ENCODE measurements around the gene RPGR. TPM values are rescaled to one million over a fixed set of nuclear protein-coding genes. Genes with fewer than 3 reads are reported as not detected.

RPGR gene
- total RNA-seq, 6 experiments from 2014 or later: 1.9 to 14.1 (median 3.6) TPM

DNA sequence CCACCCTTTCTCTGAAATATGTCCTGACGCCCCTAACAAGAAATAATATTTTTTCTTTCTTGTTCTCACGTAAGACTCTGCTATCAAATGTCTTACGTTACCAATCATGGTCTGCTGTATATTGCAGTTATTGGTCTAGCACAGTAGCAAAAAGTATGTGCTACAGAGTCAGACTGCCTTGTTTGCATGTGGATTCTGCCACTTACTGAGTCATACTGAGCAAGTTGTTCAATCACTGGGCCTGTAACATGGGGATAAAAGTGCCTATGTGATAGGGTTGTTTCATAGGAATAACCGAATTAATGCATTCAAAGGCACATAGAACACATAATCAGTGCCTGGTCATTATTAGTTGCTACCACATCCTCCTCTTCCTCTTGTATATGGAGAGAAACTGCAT is 14.1 kb downstream of the RPGR start:
- H3K36me3 ChIP-seq: no peaks in the 10 kb centered on the region
- no peak for ATAC-seq
- no peak overlapping the region for H3K4me3 ChIP-seq
- intact Hi-C loops (cut with DNase I): no loop called here
- H3K4me1 ChIP-seq: no peaks in the 10 kb centered on the region
- H3K27ac ChIP-seq: no peak overlapping the region
- no peak for DNase-seq
- WGBS (ENCODE audit: insufficient coverage, low coverage, low lambda C conversion rate, missing lambda C conversion rate): 65% methylated on average over 4 of the region's 4 CpGs
- H3K9me3 ChIP-seq: no peaks in the 10 kb centered on the region
- H3K27me3 ChIP-seq: no peaks in the 10 kb centered on the region
- no peak for TF ChIP-seq POLR2A (IDR thresholded peaks at IDR 0.05)
- TF ChIP-seq, protein P1, sequence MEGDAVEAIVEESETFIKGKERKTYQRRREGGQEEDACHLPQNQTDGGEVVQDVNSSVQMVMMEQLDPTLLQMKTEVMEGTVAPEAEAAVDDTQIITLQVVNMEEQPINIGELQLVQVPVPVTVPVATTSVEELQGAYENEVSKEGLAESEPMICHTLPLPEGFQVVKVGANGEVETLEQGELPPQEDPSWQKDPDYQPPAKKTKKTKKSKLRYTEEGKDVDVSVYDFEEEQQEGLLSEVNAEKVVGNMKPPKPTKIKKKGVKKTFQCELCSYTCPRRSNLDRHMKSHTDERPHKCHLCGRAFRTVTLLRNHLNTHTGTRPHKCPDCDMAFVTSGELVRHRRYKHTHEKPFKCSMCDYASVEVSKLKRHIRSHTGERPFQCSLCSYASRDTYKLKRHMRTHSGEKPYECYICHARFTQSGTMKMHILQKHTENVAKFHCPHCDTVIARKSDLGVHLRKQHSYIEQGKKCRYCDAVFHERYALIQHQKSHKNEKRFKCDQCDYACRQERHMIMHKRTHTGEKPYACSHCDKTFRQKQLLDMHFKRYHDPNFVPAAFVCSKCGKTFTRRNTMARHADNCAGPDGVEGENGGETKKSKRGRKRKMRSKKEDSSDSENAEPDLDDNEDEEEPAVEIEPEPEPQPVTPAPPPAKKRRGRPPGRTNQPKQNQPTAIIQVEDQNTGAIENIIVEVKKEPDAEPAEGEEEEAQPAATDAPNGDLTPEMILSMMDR (IDR thresholded peaks at IDR 0.05): no peak

DNA sequence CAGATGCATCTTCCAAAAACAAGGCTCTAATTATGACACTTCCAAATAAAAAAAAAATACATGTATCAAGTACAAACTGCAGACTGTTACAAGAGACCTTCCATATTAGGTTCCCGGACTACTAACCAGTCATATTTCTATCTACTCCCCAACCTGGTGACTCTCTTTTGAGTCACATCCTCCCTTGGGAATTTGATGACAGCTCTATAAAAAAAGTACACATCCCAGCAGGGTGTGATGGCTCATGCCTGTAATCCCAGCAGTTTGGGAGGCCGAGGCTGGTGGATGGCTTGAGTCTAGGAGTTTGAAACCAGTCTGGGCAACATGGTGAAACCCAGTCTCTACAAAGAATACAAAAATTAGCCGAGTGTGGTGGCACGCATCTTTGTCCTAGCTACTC is 14.9 kb downstream of the RPGR start:
- ATAC-seq: no peak
- intact Hi-C loops (cut with DNase I): no loop called here
- WGBS (ENCODE audit: insufficient coverage, low coverage, low lambda C conversion rate, missing lambda C conversion rate): 77% methylated on average over 3 of the region's 4 CpGs
- H3K4me1 ChIP-seq: no peaks in the 10 kb centered on the region
- no peaks in the 10 kb centered on the region for H3K9me3 ChIP-seq
- no peak overlapping the region for H3K27ac ChIP-seq
- no peak for TF ChIP-seq POLR2A (IDR thresholded peaks at IDR 0.05)
- TF ChIP-seq, protein P1 (IDR thresholded peaks at IDR 0.05): no peak
- no peak overlapping the region for H3K4me3 ChIP-seq
- H3K27me3 ChIP-seq: no peaks in the 10 kb centered on the region
- H3K36me3 ChIP-seq: no peaks in the 10 kb centered on the region
- DNase-seq: no peak

DNA sequence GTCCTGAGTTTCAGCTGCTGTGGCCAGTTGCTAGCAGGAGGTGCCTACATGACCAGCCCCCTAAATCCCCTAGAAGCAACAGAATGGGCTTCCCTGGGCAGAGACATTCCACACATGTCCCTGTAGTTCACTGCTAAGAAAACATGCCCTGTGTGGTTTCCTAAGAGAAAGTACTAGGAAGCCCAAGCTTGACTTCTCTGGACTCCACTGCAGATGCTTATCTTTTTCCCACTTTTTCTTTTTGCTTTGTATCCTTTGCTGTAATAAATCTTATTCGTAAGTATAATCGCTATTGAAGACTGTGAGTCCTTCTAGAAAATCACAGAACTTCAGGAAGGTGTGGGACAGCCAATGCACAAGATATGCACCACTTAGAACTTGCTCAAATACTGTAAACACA is 15.6 kb downstream of the RPGR start:
- peak in 2 of 4 donors; percentile 22 to 34 for ATAC-seq
- Histone ChIP-seq H3K27me3 (no peaks in the 10 kb centered on the region), H3K36me3 (no peaks in the 10 kb centered on the region), H3K4me1 (no peaks in the 10 kb centered on the region), H3K4me3 (no peak overlapping the region), H3K9me3 (no peaks in the 10 kb centered on the region), H3K27ac (no peak overlapping the region)
- 60% methylated on average over 2 of the region's 2 CpGs for WGBS (ENCODE audit: insufficient coverage, low coverage, low lambda C conversion rate, missing lambda C conversion rate)
- DNase-seq: no peak
- intact Hi-C loops (cut with DNase I): no loop called here
- TF ChIP-seq, protein P1 (IDR thresholded peaks at IDR 0.05): no peak
- TF ChIP-seq POLR2A (IDR thresholded peaks at IDR 0.05): no peak

DNA sequence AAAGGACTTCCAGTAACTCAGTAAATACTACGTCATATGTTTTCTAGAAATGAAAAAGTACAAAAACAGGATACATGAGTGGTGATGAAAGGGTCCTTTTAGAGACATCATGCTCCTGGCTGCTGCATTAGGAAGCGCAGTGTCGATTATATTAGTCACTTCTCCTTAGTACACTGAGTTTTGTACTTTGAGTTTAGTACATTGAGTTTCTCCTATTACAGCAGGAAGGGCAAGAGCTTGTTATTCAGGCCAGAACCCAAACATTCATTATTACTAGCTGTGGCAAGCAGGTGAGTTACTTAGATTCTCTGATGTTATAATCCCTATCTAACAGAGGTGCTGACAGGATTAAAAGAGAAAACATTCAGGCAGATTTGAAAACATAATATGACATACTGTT is 21.3 kb downstream of the RPGR start:
- WGBS (ENCODE audit: insufficient coverage, low coverage, low lambda C conversion rate, missing lambda C conversion rate): 46% methylated on average over 3 of the region's 3 CpGs
- H3K4me1 ChIP-seq: no peaks in the 10 kb centered on the region
- no peaks in the 10 kb centered on the region for H3K36me3 ChIP-seq
- H3K4me3 ChIP-seq: no peak overlapping the region
- H3K9me3 ChIP-seq: no peaks in the 10 kb centered on the region
- H3K27me3 ChIP-seq: no peaks in the 10 kb centered on the region
- DNase-seq: no peak
- intact Hi-C loops (cut with DNase I): no loop called here
- H3K27ac ChIP-seq: peak overlapping the region in 1 of 3 donors; percentile 30
- TF ChIP-seq, protein P1 (IDR thresholded peaks at IDR 0.05): peak in 1 of 4 donors; percentile 28
- TF ChIP-seq POLR2A (IDR thresholded peaks at IDR 0.05): peak; percentile 50
- peak; percentile 61 to 95 (median 83) for ATAC-seq

DNA sequence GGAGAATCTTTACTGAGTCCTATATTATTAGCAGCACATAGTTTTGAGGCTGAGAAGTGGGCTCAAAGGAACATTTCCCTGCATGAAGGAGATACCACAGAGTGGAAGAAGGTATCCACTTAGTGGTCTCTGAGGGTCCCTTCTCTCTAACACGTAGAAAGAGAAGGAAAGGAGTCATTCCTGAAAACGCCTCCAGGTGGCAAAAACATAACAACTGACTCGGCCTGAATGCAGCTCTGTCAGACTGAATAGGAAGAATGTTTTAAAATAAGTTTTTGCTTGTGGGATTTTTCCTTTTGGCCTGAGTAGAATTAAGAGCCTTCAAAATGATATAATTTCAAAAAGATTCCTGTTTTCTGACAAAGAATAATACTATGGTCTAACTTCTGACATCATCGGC is 23.3 kb downstream of the RPGR start:
- Histone ChIP-seq H3K36me3 (no peaks in the 10 kb centered on the region), H3K27ac (no peak overlapping the region), H3K4me1 (no peaks in the 10 kb centered on the region), H3K27me3 (no peaks in the 10 kb centered on the region), H3K4me3 (no peak overlapping the region), H3K9me3 (no peaks in the 10 kb centered on the region)
- intact Hi-C loops (cut with DNase I): no loop called here
- 31% methylated on average over 4 of the region's 4 CpGs for WGBS (ENCODE audit: insufficient coverage, low coverage, low lambda C conversion rate, missing lambda C conversion rate)
- ATAC-seq (peak in 2 of 4 donors; percentile 36 to 53), DNase-seq (no peak)
- TF ChIP-seq, protein P1 (IDR thresholded peaks at IDR 0.05): peak; percentile 30 to 47 (median 40)
- TF ChIP-seq POLR2A (IDR thresholded peaks at IDR 0.05): no peak
